Measurements from ENCODE around the gene PLXNA2.
A peak's percentile ranks its signal among the peaks of the same experiment; 100 is the strongest.

PLXNA2 gene

DNA sequence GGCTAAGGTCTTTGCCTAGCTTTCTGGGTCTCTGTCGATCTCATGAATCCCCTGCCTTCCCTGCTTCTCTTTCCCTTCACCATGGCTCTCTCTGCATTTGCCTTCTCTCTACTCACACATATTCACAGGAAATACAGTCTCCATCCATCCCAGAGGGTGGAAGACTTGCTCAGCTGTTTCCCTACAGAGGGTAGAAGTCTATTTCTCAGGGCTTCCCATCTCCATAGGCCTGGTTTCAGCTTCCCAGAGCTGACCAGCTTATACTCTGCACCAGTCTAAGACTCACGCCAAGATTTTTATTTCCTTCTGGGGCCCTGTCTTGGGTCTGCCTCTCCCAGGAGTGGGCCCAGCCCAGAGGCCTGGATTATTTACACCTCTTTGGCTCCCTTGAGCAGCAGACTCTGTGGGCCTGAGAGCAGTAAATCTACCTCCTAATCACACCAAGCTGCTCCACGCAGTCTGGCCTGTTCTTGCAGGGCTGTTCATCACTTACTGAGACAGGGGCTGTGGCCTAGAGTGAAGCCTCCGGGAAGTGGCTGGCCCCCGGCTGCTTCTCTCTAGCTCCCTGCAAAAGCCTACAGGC, 102.5 kb downstream of the PLXNA2 start:
- H3K4me3 ChIP-seq (replicated peaks; ENCODE audit: low read depth, low read length): no peak overlapping the region
- no peak for TF ChIP-seq CTCF (IDR thresholded peaks at IDR 0.05; ENCODE audit: low read depth, low read length, missing control alignments)
- no peak for DNase-seq (ENCODE audit: extremely low read depth, low read depth)

GRCh38 chr1:208139434-208140045, 104.6 kb downstream of the PLXNA2 start:
- no peak overlapping the region for H3K4me3 ChIP-seq (replicated peaks; ENCODE audit: low read depth, low read length)
- no peak for TF ChIP-seq CTCF (IDR thresholded peaks at IDR 0.05; ENCODE audit: low read depth, low read length, missing control alignments)
- DNase-seq (ENCODE audit: extremely low read depth, low read depth): no peak

GRCh38 chr1:208137193-208137592, 107.0 kb downstream of the PLXNA2 start:
- TF ChIP-seq CTCF (IDR thresholded peaks at IDR 0.05; ENCODE audit: low read depth, low read length, missing control alignments): no peak
- peak; percentile 56 for DNase-seq (ENCODE audit: extremely low read depth, low read depth)

GRCh38 chr1:208136459-208137182, 107.6 kb downstream of the PLXNA2 start:
- no peak for DNase-seq (ENCODE audit: extremely low read depth, low read depth)
- TF ChIP-seq CTCF (IDR thresholded peaks at IDR 0.05; ENCODE audit: low read depth, low read length, missing control alignments): no peak
- H3K4me3 ChIP-seq (replicated peaks; ENCODE audit: low read depth, low read length): no peak overlapping the region

More at GRCh38 chr1:208137193-208137592, 107.0 kb downstream of the PLXNA2 start:
- no peak overlapping the region for H3K4me3 ChIP-seq (replicated peaks; ENCODE audit: low read depth, low read length)

GRCh38 chr1:208135354-208135753, 108.8 kb downstream of the PLXNA2 start:
- TF ChIP-seq CTCF (IDR thresholded peaks at IDR 0.05; ENCODE audit: low read depth, low read length, missing control alignments): no peak
- no peak for DNase-seq (ENCODE audit: extremely low read depth, low read depth)
- no peak overlapping the region for H3K4me3 ChIP-seq (replicated peaks; ENCODE audit: low read depth, low read length)

DNA sequence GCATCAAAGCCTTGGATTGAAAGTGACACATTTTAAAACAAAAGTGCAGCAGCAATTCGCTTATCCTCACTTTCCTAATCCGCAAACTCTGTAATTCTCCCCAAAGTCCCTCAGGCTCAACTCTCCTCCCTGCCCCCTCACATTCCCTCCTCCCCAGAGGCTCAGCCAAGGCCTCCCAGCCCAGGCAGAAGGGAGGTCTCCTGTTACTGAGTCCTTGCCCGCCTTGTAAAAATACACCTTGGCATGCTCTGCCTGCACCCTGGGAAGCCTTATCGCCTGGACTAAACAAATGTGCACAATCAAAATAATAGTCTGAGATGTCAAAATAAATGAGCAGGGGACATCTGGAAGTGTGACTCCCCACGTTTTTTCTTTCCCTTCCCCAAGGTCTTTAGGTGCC, 109.7 kb downstream of the PLXNA2 start:
- no peak overlapping the region for H3K4me3 ChIP-seq (replicated peaks; ENCODE audit: low read depth, low read length)
- TF ChIP-seq CTCF (IDR thresholded peaks at IDR 0.05; ENCODE audit: low read depth, low read length, missing control alignments): no peak
- DNase-seq (ENCODE audit: extremely low read depth, low read depth): no peak

Data from HFF-Myc (cell line).